ENCODE measurements around the gene SNTB2. TPM values are rescaled to one million over a fixed set of nuclear protein-coding genes. Genes with fewer than 3 reads are reported as not detected.
A peak's percentile ranks its signal among the peaks of the same experiment; 100 is the strongest.

SNTB2 gene
- total RNA-seq, 1 donor from 2014 or later: 12.3 TPM

DNA sequence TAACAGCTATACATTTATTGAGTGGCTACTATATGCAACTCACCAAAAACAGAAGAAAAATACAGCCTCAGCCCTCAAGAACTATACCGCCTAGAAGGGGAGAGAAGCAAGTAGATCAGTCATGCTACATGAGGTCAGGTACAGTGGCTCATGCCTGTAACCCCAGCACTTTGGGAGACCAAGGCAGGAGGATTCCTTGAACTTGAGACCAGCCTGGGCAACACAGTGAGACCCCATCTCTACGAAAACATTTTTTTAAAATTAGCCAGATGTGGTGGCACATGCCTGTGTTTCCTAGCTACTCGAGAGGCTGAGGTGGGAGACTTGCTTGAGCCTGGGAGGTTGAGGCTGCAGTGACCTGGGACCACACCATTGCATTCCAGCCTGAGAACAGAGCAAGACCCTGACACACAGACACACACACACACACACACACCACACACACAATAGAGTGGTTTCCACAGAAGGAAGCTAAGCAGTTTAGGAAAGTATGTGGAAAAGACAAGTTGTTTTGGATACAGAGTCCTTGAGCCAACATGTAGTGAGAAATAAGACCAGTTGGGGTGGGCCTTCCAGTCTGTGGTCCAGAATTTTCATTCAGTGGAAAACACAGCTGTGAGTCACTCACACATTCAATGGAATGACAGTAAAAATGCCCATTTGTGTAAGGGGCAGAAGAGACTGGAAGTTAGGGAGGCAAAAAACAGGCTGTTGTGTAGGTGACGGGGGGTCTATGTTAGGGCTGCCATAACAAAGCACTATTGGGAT lies 10.7 kb upstream of the SNTB2 start:
- no peak for ATAC-seq (ENCODE audit: poor library complexity)
- intact Hi-C loops (cut with DNase I): no loop called here
- DNase-seq: no peak

GRCh38 chr16:69179328-69180010 lies 7.5 kb upstream of the SNTB2 start:
- DNase-seq (peak; percentile 82), ATAC-seq (ENCODE audit: poor library complexity) (peak; percentile 89)
- intact Hi-C loops (cut with DNase I): no loop called here

GRCh38 chr16:69180011-69180338 lies 7.0 kb upstream of the SNTB2 start:
- DNase-seq (no peak), ATAC-seq (ENCODE audit: poor library complexity) (peak; percentile 45)
- intact Hi-C loops (cut with DNase I): no loop called here

- ATAC-seq (ENCODE audit: poor library complexity): no peak
Measured at GRCh38 chr16:69182730-69183416, 4.1 kb upstream of the SNTB2 start.

GRCh38 chr16:69187446-69188235 lies 677 bp downstream of the SNTB2 start:
- intact Hi-C loops (cut with DNase I): no loop called here
- ATAC-seq (ENCODE audit: poor library complexity) (peak; percentile 56), DNase-seq (peak; percentile 78)

More at GRCh38 chr16:69182730-69183416, 4.1 kb upstream of the SNTB2 start:
- intact Hi-C loops (cut with DNase I): no loop called here
- no peak for DNase-seq

DNA sequence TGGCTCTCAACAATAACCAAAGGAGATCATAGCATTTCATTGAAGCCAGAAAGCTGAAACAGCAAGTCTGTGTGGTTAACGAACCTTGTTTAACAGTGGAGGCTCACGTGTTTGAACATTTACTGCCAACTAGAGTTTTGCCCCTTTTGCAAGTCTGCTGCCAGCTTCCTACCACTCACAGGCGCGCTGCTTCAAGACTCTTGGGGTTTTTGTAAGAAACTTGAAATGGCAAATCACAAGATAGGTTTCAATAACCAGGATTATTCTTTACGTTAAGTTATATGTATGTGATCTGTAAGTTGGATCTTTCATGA lies 1.2 kb downstream of the SNTB2 start:
- intact Hi-C loops (cut with DNase I): no loop called here
- DNase-seq (no peak), ATAC-seq (ENCODE audit: poor library complexity) (peak; percentile 16)

- intact Hi-C loops (cut with DNase I): no loop called here
- DNase-seq (no peak), ATAC-seq (ENCODE audit: poor library complexity) (no peak)
Measured at GRCh38 chr16:69188716-69189115, 1.8 kb downstream of the SNTB2 start.

DNA sequence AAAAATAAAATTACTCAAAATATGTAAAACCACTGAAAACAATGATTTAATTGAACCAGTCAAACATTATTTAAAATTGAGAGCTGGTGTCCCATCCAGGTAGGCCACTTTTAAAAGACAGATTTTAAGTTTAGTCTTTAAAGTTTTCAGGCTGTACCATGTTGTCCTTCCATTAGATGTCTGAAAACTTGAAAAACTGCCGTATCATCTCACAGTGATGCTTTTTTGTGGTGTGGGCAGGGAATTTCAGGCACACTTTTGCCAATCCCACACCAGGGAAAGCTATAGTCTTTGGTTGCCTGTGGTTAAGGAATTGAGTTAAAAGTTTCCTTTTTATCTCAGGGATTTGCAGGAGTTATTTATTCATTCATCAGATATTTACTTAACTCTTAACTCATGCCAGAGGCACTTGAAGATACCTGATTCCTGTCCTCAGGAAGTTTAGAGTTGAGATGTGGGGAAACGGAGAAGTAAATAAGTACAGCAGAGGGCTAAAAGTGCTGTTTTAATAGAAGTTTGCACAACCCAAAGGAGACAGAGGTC lies 3.2 kb downstream of the SNTB2 start:
- no peak for DNase-seq
- intact Hi-C loops (cut with DNase I): loop anchor here (10.0 kb wide), 1 partner anchor 55 kb away; the partner anchor contains the start of genes CHTF8 and UTP4
- ATAC-seq (ENCODE audit: poor library complexity): no peak

DNA sequence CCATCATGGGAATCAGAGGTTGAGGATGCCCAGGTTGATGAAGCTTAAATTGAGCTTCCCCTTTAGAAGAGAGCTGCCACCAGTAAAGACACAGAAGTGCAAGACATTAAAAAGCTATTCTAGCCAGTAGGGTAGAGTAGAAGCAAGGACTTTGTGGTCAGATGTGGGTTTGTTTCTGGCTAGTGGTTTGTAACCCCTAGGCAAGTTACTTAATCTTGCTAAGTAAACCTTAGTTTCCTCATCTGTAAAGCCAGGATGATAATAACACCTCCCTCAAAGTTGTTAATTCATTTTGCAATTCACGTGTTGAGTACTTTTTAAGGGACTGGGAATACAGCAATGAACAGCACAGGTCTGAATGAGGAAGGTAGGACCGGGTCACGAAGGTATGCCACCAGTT lies 3.6 kb downstream of the SNTB2 start:
- intact Hi-C loops (cut with DNase I): loop anchor here (10.0 kb wide), 1 partner anchor 56 kb away; the partner anchor contains the start of genes CHTF8 and UTP4
- DNase-seq (no peak), ATAC-seq (ENCODE audit: poor library complexity) (no peak)

DNA sequence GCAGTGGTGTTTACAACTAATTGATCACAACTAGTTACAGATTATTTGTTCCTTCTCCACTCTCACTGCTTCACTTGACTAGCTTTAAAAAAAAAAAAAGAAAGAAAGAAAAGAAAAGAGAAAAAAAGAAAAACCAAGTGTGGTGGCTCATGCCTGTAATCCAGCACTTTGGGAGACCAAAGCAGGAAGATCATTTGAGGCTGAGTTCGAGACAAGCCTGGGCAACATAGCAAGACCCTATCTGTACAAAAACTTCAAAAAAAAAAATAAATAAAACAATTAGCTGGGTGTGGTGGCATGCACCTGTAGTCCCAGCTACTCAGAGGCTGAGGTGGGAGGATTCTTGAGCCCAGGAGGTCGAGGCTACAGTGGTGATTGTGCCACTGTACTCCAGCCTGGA lies 4.2 kb downstream of the SNTB2 start:
- intact Hi-C loops (cut with DNase I): loop anchor here (10.0 kb wide), 1 partner anchor 56 kb away; the partner anchor contains the start of genes CHTF8 and UTP4
- no peak for ATAC-seq (ENCODE audit: poor library complexity)
- DNase-seq: no peak

DNA sequence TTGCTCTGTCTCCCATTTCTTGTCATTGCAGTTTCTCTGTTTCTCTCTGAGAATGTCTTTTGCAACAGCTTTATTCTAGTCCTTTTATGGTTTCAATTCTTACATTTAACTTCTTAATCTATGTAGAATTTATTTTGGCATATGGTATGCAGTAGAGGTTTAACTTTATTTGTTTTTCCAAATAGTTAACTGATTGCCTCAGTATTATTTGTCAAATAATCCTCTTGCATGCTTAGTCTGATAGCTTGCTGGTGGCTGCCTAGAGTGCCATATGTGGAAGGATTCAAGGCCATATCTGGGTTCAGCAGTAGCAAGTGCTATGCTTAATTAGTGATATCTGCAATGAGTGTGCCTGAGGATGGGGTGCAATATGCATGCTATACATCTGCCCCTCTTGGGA lies 6.9 kb downstream of the SNTB2 start:
- ATAC-seq (ENCODE audit: poor library complexity): no peak
- DNase-seq: no peak
- intact Hi-C loops (cut with DNase I): loop anchor here (10.0 kb wide), 1 partner anchor 59 kb away; the partner anchor contains the start of genes CHTF8 and UTP4

- ATAC-seq (ENCODE audit: poor library complexity) (no peak), DNase-seq (no peak)
- intact Hi-C loops (cut with DNase I): loop anchor here (10.0 kb wide), 1 partner anchor 60 kb away; the partner anchor contains the start of genes CHTF8 and UTP4
Measured at GRCh38 chr16:69194488-69194887, 7.5 kb downstream of the SNTB2 start.

GRCh38 chr16:69195369-69196029 lies 8.5 kb downstream of the SNTB2 start:
- DNase-seq (no peak), ATAC-seq (ENCODE audit: poor library complexity) (no peak)
- intact Hi-C loops (cut with DNase I): loop anchor here (10.0 kb wide), 1 partner anchor 61 kb away; the partner anchor contains the start of genes CHTF8 and UTP4

GRCh38 chr16:69197573-69197972 lies 10.6 kb downstream of the SNTB2 start:
- DNase-seq (no peak), ATAC-seq (ENCODE audit: poor library complexity) (no peak)
- intact Hi-C loops (cut with DNase I): loop anchor here (10.0 kb wide), 1 partner anchor 63 kb away; the partner anchor contains the start of genes CHTF8 and UTP4

DNA sequence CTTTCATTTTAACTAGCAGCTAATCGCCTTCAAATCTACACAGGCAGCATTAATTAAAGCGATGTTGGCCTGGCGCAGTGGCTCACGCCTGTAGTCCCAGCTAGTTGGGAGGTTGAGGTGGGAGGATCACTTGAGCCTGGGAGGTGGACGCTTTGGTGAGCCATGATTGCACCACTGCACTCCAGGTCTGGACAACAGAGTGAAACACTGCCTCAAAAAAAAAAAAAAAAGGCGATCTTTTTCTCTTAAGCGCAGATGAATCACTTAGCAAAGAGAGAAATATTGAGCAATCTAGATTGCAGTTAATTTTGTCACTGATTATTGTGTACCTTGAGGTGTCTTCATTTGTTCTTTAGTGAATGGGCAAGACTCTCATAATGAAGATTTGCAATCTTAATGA lies 12.4 kb downstream of the SNTB2 start:
- DNase-seq (no peak), ATAC-seq (ENCODE audit: poor library complexity) (no peak)
- intact Hi-C loops (cut with DNase I): loop anchor here (10.0 kb wide), 1 partner anchor 65 kb away; the partner anchor contains the start of genes CHTF8 and UTP4

DNA sequence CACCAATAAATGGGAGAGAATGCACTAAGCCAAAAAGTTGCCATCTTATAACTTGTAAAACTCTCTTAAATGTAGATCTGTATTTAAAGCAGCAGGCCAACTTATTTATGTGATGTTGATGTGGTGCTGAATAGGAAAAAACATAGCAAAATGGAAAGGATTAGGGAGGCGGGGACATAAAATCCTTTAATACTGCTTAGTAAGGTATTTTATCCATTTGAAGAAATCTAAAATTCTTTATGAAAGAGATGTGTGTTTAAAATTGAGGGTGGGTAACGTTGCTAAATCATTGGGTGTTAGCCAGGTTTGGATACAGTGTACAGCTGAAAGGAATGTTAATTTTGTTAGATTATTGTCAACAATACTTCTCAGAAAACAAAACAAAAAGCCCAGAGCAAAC lies 14.3 kb downstream of the SNTB2 start:
- ATAC-seq (ENCODE audit: poor library complexity) (no peak), DNase-seq (no peak)
- intact Hi-C loops (cut with DNase I): no loop called here

DNA sequence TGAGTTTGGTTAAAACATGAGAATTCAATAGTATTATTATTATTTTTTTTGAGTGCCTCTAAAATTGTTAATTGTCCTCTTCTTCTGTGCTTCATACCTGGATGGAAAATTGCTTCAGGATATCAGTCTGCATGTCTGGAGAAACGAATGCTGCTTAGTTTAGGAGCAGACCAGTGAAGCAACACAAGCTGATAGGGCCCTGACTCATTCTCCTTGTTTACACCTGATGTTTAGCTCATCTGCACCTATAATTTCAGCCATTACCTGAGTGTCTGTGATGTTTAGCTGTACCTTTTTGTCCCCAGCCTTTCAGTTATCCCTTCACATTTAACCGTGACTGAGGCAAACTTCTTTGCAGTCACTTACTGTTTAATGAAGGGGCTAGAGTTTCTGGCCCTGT lies 14.8 kb downstream of the SNTB2 start:
- ATAC-seq (ENCODE audit: poor library complexity) (no peak), DNase-seq (no peak)
- intact Hi-C loops (cut with DNase I): no loop called here

GRCh38 chr16:69204172-69204571 lies 17.2 kb downstream of the SNTB2 start:
- intact Hi-C loops (cut with DNase I): no loop called here
- ATAC-seq (ENCODE audit: poor library complexity) (peak; percentile 39), DNase-seq (no peak)
